ENCODE measurements around the gene POLA1.

DNA sequence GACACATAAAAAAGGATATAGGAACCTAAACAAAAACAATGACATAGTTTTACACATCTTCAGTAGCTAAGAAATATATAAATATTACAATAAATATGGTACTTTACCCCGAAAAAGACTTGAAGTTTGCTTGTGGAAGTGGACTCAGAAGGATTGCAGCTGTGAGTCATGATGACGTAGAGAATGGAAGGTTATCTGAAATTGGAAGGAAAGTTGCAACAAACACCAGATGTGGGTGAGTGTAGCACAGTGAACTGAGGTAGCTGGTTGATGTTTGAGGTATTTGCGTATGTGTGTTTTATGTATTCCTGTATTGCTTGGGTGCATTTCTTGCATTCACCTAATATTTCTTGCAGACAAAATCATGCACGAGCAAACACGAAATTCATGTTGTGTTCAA is 209.1 kb downstream of the POLA1 start:
- TF ChIP-seq CSDC2 (CRISPR knock-in tag; IDR thresholded peaks at IDR 0.05) (no peak), RARB (CRISPR knock-in tag; IDR thresholded peaks at IDR 0.05) (no peak), ZC3H10 (CRISPR knock-in tag; IDR thresholded peaks at IDR 0.05) (no peak), ZNF565 (CRISPR knock-in tag; conservative IDR thresholded peaks at IDR 0.05; ENCODE audit: low read depth) (no peak), ZFP3 (CRISPR knock-in tag; IDR thresholded peaks at IDR 0.05) (no peak), ARNTL (CRISPR knock-in tag; IDR thresholded peaks at IDR 0.05; ENCODE audit: borderline replicate concordance, low read depth) (no peak), ZNF8 (CRISPR knock-in tag; IDR thresholded peaks at IDR 0.05) (no peak), BACH2 (CRISPR knock-in tag; IDR thresholded peaks at IDR 0.05; ENCODE audit: borderline replicate concordance) (no peak)
- TF ChIP-seq, protein P1, sequence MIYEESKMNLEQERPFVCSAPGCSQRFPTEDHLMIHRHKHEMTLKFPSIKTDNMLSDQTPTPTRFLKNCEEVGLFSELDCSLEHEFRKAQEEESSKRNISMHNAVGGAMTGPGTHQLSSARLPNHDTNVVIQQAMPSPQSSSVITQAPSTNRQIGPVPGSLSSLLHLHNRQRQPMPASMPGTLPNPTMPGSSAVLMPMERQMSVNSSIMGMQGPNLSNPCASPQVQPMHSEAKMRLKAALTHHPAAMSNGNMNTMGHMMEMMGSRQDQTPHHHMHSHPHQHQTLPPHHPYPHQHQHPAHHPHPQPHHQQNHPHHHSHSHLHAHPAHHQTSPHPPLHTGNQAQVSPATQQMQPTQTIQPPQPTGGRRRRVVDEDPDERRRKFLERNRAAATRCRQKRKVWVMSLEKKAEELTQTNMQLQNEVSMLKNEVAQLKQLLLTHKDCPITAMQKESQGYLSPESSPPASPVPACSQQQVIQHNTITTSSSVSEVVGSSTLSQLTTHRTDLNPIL (CRISPR knock-in tag; IDR thresholded peaks at IDR 0.05; ENCODE audit: low read depth) = no peak
- TF ChIP-seq, protein P2, sequence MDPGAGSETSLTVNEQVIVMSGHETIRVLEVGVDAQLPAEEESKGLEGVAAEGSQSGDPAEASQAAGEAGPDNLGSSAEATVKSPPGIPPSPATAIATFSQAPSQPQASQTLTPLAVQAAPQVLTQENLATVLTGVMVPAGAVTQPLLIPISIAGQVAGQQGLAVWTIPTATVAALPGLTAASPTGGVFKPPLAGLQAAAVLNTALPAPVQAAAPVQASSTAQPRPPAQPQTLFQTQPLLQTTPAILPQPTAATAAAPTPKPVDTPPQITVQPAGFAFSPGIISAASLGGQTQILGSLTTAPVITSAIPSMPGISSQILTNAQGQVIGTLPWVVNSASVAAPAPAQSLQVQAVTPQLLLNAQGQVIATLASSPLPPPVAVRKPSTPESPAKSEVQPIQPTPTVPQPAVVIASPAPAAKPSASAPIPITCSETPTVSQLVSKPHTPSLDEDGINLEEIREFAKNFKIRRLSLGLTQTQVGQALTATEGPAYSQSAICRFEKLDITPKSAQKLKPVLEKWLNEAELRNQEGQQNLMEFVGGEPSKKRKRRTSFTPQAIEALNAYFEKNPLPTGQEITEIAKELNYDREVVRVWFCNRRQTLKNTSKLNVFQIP (CRISPR knock-in tag; IDR thresholded peaks at IDR 0.05; ENCODE audit: borderline replicate concordance, low read depth) = no peak
